HEK293 (cell line): ENCODE measurements around the gene FERMT2.

ENCODE experiments used
- CTCF ChIA-PET: fragments of 350-600 bp; formaldehyde crosslinking; extraction: SDS; loops from one replicate; lab custom pipeline; 2021; ENCODE audit warnings: antibody characterized with exemption; lab: Yijun Ruan, JAX
- POLR2A ChIA-PET: fragments of 300-600 bp; formaldehyde crosslinking; extraction: SDS; loops from one replicate; lab custom pipeline; 2020; ENCODE audit warnings: antibody characterized with exemption, inconsistent platforms; lab: Yijun Ruan, JAX
- H3K27ac ChIP-seq: fragments of 200-500 bp; sonication (Bioruptor generic); 2 replicates; pipeline ENCODE4 v1.5.1; 2014; ENCODE audit warnings: low read depth, low read length, control low read depth, inconsistent platforms; ENCODE audit errors: extremely low read depth
- H3K36me3 ChIP-seq, 2 experiments: fragments of 200-500 bp in 1 of 2; sonication (Bioruptor generic) in 1 of 2; 1 replicate in 1 of 2; 2 replicates in 1 of 2; pipeline ENCODE4 v1.5.1; 2014 to 2017; ENCODE audit warnings: inconsistent platforms in 2 of 2, low read length in 2 of 2; ENCODE audit not compliant: control insufficient read depth in 2 of 2, insufficient read depth in 1 of 2
- H3K4me1 ChIP-seq: fragments of 200-500 bp; sonication (Bioruptor generic); 2 replicates; pipeline ENCODE4 v1.5.1; 2014; ENCODE audit warnings: mild to moderate bottlenecking, low read length, inconsistent platforms; ENCODE audit not compliant: control insufficient read depth, insufficient read depth
- H3K4me3 ChIP-seq: 2 replicates; pipeline ENCODE4 v1.5.1; 2011; ENCODE audit warnings: low read depth, mild to moderate bottlenecking, control low read depth, low read length, moderate library complexity
- H3K9me3 ChIP-seq: fragments of 200-500 bp; sonication (Bioruptor generic); 2 replicates; pipeline ENCODE4 v1.5.1; 2014; ENCODE audit warnings: low read depth, low read length, inconsistent platforms; ENCODE audit not compliant: control insufficient read depth, insufficient read depth
- KLF7 ChIP-seq: fragments of 450-650 bp; formaldehyde crosslinking; IDR thresholded peaks from 2 replicates; pipeline ENCODE4 v1.5.1; 2016; ENCODE audit warnings: missing biosample characterization, missing genetic modification characterization, borderline replicate concordance
- ZNF174 ChIP-seq: fragments of 450-650 bp; formaldehyde crosslinking; IDR thresholded peaks from 2 replicates; pipeline ENCODE4 v1.5.0; 2017; ENCODE audit warnings: missing biosample characterization, mild to moderate bottlenecking, missing genetic modification characterization
- ZNF266 ChIP-seq: fragments of 450-650 bp; formaldehyde crosslinking; IDR thresholded peaks from 2 replicates; pipeline ENCODE4 v1.5.1; 2016; ENCODE audit warnings: missing biosample characterization, missing genetic modification characterization, low read depth
- ZNF354C ChIP-seq: fragments of 450-650 bp; formaldehyde crosslinking; IDR thresholded peaks from 2 replicates; pipeline ENCODE4 v1.5.1; 2016; ENCODE audit warnings: missing biosample characterization, missing genetic modification characterization, low read depth, borderline replicate concordance
- ZNF624 ChIP-seq: fragments of 450-650 bp; formaldehyde crosslinking; IDR thresholded peaks from 2 replicates; pipeline ENCODE4 v1.5.1; 2017; ENCODE audit warnings: missing biosample characterization, missing genetic modification characterization
- ZNF843 ChIP-seq: fragments of 450-650 bp; formaldehyde crosslinking; IDR thresholded peaks from 2 replicates; pipeline ENCODE4 v1.5.1; 2016; ENCODE audit warnings: missing biosample characterization, missing genetic modification characterization
- TF ChIP-seq, protein P1 (sequence below): fragments of 450-650 bp; formaldehyde crosslinking; conservative IDR thresholded peaks from 2 replicates; pipeline ENCODE4 v1.5.1; 2016; ENCODE audit warnings: low read depth, missing biosample characterization, missing genetic modification characterization
- TF ChIP-seq, protein P2 (sequence below): fragments of 450-650 bp; formaldehyde crosslinking; IDR thresholded peaks from 2 replicates; pipeline ENCODE4 v1.5.1; 2017; ENCODE audit warnings: missing biosample characterization, missing genetic modification characterization
- TF ChIP-seq, protein P3 (sequence below): fragments of 450-650 bp; formaldehyde crosslinking; IDR thresholded peaks from 2 replicates; pipeline ENCODE4 v1.5.1; 2016; ENCODE audit warnings: missing biosample characterization, missing genetic modification characterization, low read depth
- TF ChIP-seq, protein P4 (sequence below): fragments of 450-650 bp; formaldehyde crosslinking; IDR thresholded peaks from 2 replicates; pipeline ENCODE4 v1.5.1; 2017; ENCODE audit warnings: missing biosample characterization, missing genetic modification characterization
- TF ChIP-seq, protein P5 (sequence below): fragments of 450-650 bp; formaldehyde crosslinking; IDR thresholded peaks from 2 replicates; pipeline ENCODE4 v1.5.1; 2017; ENCODE audit warnings: missing biosample characterization, missing genetic modification characterization

Gene FERMT2

DNA sequence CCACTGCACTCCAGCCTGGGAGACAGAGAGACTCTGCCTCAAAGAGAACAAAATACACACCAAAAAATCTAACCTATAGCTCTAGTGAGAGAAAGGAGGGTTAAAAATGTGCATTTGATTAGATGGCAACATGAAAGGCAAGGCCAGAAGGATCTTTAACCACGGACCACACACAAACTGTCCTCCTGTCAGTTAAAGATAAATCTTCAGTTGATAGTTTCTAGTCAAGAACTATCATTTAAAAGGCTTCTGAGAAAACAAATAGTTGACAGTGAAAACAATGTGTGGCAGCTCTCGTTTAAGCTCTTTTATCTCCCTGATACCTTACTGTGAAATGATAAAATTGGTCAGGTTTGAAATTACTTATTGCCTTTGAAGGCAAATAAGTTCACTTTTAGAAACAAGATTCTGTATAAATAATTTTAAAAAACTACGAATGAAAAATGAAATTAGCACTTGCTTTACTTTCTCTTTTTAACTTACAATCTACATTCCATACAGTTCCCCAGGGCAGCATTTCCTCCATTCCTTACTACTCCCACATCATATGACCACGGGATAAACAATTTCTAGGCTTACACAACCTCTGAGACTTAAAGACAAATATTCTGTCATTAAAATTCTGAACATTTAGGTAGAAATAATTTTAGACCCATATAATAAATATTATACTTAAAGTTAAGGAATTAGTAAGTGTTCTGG, 88.1 kb downstream of the FERMT2 start:
- no peak overlapping the region for H3K4me3 ChIP-seq
- TF ChIP-seq, protein P1, sequence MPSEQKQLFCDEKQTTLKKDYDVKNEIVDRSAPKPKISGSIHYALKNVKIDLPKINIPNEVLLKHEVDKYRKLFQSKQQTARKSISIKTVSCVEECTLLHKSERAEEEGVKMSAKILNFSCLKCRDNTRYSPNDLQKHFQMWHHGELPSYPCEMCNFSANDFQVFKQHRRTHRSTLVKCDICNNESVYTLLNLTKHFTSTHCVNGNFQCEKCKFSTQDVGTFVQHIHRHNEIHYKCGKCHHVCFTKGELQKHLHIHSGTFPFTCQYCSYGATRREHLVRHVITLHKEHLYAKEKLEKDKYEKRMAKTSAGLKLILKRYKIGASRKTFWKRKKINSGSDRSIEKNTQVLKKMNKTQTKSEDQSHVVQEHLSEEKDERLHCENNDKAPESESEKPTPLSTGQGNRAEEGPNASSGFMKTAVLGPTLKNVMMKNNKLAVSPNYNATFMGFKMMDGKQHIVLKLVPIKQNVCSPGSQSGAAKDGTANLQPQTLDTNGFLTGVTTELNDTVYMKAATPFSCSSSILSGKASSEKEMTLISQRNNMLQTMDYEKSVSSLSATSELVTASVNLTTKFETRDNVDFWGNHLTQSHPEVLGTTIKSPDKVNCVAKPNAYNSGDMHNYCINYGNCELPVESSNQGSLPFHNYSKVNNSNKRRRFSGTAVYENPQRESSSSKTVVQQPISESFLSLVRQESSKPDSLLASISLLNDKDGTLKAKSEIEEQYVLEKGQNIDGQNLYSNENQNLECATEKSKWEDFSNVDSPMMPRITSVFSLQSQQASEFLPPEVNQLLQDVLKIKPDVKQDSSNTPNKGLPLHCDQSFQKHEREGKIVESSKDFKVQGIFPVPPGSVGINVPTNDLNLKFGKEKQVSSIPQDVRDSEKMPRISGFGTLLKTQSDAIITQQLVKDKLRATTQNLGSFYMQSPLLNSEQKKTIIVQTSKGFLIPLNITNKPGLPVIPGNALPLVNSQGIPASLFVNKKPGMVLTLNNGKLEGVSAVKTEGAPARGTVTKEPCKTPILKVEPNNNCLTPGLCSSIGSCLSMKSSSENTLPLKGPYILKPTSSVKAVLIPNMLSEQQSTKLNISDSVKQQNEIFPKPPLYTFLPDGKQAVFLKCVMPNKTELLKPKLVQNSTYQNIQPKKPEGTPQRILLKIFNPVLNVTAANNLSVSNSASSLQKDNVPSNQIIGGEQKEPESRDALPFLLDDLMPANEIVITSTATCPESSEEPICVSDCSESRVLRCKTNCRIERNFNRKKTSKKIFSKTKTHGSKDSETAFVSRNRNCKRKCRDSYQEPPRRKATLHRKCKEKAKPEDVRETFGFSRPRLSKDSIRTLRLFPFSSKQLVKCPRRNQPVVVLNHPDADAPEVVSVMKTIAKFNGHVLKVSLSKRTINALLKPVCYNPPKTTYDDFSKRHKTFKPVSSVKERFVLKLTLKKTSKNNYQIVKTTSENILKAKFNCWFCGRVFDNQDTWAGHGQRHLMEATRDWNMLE (tag by site-specific recombination): no peak
- TF ChIP-seq, protein P2, sequence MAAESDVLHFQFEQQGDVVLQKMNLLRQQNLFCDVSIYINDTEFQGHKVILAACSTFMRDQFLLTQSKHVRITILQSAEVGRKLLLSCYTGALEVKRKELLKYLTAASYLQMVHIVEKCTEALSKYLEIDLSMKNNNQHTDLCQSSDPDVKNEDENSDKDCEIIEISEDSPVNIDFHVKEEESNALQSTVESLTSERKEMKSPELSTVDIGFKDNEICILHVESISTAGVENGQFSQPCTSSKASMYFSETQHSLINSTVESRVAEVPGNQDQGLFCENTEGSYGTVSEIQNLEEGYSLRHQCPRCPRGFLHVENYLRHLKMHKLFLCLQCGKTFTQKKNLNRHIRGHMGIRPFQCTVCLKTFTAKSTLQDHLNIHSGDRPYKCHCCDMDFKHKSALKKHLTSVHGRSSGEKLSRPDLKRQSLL (tag by site-specific recombination): 0 out of 2 replicates have a peak, but pooled peaks have one; percentile 30
- TF ChIP-seq ZNF624 (tag by site-specific recombination): no peak
- no peak for TF ChIP-seq ZNF266 (tag by site-specific recombination)
- TF ChIP-seq, all 188 proteins: peak for 1
- H3K9me3 ChIP-seq: no peaks in the 10 kb centered on the region
- H3K27ac ChIP-seq: no peak overlapping the region
- CTCF ChIA-PET: no interaction called here
- H3K4me1 ChIP-seq: no peaks in the 10 kb centered on the region
- H3K36me3 ChIP-seq: peaks cover 35 to 54% of the 10 kb centered on the region in 2 experiments
- POLR2A ChIA-PET: no interaction called here

DNA sequence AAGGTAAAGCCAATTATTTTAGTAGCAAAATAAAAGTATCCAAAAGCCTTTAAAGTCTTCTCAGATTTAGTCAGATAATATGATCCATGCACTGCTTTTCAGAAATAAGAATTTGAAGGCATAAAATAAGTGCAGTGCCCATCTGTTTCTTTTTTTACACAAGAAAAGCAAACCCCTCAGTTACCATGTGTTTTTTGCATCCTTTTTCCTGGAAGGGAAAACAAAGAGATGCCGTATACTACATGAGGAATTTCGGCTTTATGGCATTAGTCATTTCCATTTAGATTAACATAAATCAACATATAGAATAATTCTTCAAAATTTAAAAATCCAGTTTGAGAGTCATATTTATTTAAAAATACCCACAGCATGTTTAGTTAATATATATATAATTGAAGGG, 89.4 kb downstream of the FERMT2 start:
- CTCF ChIA-PET: no interaction called here
- TF ChIP-seq ZNF354C: no peak
- TF ChIP-seq ZNF174 (tag by site-specific recombination): no peak
- TF ChIP-seq, protein P3, sequence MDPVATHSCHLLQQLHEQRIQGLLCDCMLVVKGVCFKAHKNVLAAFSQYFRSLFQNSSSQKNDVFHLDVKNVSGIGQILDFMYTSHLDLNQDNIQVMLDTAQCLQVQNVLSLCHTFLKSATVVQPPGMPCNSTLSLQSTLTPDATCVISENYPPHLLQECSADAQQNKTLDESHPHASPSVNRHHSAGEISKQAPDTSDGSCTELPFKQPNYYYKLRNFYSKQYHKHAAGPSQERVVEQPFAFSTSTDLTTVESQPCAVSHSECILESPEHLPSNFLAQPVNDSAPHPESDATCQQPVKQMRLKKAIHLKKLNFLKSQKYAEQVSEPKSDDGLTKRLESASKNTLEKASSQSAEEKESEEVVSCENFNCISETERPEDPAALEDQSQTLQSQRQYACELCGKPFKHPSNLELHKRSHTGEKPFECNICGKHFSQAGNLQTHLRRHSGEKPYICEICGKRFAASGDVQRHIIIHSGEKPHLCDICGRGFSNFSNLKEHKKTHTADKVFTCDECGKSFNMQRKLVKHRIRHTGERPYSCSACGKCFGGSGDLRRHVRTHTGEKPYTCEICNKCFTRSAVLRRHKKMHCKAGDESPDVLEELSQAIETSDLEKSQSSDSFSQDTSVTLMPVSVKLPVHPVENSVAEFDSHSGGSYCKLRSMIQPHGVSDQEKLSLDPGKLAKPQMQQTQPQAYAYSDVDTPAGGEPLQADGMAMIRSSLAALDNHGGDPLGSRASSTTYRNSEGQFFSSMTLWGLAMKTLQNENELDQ (tag by site-specific recombination): no peak
- TF ChIP-seq, protein P4, sequence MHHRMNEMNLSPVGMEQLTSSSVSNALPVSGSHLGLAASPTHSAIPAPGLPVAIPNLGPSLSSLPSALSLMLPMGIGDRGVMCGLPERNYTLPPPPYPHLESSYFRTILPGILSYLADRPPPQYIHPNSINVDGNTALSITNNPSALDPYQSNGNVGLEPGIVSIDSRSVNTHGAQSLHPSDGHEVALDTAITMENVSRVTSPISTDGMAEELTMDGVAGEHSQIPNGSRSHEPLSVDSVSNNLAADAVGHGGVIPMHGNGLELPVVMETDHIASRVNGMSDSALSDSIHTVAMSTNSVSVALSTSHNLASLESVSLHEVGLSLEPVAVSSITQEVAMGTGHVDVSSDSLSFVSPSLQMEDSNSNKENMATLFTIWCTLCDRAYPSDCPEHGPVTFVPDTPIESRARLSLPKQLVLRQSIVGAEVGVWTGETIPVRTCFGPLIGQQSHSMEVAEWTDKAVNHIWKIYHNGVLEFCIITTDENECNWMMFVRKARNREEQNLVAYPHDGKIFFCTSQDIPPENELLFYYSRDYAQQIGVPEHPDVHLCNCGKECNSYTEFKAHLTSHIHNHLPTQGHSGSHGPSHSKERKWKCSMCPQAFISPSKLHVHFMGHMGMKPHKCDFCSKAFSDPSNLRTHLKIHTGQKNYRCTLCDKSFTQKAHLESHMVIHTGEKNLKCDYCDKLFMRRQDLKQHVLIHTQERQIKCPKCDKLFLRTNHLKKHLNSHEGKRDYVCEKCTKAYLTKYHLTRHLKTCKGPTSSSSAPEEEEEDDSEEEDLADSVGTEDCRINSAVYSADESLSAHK (tag by site-specific recombination): no peak
- TF ChIP-seq ZNF843: no peak
- TF ChIP-seq, protein P5, sequence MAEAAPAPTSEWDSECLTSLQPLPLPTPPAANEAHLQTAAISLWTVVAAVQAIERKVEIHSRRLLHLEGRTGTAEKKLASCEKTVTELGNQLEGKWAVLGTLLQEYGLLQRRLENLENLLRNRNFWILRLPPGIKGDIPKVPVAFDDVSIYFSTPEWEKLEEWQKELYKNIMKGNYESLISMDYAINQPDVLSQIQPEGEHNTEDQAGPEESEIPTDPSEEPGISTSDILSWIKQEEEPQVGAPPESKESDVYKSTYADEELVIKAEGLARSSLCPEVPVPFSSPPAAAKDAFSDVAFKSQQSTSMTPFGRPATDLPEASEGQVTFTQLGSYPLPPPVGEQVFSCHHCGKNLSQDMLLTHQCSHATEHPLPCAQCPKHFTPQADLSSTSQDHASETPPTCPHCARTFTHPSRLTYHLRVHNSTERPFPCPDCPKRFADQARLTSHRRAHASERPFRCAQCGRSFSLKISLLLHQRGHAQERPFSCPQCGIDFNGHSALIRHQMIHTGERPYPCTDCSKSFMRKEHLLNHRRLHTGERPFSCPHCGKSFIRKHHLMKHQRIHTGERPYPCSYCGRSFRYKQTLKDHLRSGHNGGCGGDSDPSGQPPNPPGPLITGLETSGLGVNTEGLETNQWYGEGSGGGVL (tag by site-specific recombination): no peak
- TF ChIP-seq ZNF266 (tag by site-specific recombination): no peak
- no peak for TF ChIP-seq KLF7
- TF ChIP-seq, all 188 proteins: peak for 0

More for the DNA sequence above, 89.4 kb downstream of the FERMT2 start:
- peaks cover 41 to 55% of the 10 kb centered on the region in 2 experiments for H3K36me3 ChIP-seq
- POLR2A ChIA-PET: no interaction called here
- H3K4me1 ChIP-seq: no peaks in the 10 kb centered on the region
- H3K9me3 ChIP-seq: no peaks in the 10 kb centered on the region
- H3K4me3 ChIP-seq: no peak overlapping the region
- H3K27ac ChIP-seq: no peak overlapping the region
